Stimulated activated CD4-positive, alpha-beta T cell treated with anti-CD3 and anti-CD28 coated beads, Interleukin-12 subunit alpha, Interleukin-12 subunit beta, amount 100 ng/mL, for 48 hours (primary cell): Measurements from ENCODE around the gene PRODH.
"Not testable (repeated sequence)": the region's sequence is repeated elsewhere in the genome, so short reads cannot be mapped to it uniquely, and the experiment has no call there.

ENCODE experiments used
- DNase-seq, 3 donors: peaks; one replicate each; pipeline ENCODE4 v3.0.0-alpha.2; 2020; ENCODE audit warnings: low read depth in 2 of 3, low spot score in 1 of 3

Gene PRODH

DNA sequence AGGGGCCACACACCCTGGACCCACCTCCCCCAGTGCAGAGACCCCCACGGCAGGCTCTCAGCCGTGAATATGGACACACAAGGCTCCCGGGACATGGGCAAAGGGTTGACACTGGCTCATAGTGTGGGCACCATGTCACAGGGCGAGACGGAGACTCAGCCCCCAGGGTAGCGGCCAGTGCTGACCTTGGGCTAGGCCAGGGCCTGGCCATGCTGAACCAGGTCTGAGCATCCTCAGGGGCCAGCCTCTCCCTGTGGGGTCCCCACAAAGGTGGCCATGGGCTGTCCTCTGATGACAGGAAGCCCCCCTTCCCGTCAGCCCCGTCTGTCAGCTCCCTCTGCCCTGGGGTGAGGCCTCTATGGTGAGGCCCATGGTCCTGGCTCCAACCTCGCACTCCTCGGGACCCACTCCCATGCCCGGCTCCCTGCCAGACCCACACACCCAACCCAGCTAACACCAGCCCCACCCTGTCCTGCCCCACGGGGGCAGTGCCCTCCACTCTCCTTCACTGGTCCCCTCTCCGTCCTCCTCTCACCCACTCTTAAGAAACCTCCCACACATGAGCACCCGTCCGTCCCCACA, 19.0 kb upstream of the PRODH start:
- DNase-seq = no peak

DNA sequence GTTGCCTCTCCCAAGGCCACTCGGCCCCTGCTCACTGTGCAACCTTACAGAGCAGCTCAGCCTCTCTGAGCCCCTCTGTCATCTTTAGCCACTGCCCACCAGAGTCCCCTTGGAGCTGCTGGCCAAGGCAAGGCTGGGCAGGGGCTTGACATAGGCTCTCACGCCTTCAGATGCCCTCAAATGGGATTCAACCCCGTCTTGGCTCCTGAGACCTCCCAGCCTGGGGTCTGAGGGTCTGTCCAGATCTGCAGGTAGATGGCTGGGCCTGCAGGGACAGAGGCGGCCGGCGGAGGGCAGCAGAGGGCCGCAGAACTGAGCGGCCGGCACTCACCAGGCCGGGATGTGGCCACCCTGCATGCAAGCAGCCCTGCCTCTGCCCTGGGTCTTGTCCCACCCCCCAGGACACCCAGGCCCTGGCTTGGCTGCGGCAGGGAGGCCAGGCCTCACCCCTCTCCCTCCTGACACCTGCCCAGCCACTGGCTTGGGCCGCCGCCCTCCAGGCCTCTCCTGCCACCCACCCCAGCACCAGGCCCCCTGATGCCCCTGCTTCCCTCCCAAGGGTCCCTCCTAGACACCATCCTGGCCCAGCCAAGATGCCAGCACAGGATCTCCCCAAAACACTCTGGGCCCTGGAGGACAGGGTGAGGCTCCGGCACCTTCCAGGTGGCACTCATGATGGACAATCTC, 18.4 kb upstream of the PRODH start:
- DNase-seq = peak; percentile 28 to 59 (median 42)

DNA sequence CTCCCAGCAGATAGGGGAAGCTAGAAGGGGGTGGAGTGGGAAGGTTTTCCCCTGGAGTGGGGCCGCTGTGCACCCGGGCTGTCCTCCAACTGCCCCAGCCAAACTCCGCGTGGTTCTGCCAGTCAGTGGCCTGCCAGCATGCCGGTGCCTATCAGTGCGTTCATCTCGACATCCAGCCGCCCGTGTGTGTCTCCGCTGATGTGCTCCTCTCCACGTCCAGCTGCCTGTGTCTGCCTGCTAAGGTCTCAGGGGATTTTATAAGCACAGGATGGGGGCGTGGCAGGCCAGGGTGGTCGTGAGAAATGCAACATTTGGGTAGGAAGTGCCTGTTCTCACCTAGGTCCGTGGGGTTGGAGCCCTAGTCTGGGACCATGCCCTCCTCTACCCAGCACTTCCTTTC, 17.0 kb upstream of the PRODH start:
- not testable (repeated sequence) for DNase-seq

DNA sequence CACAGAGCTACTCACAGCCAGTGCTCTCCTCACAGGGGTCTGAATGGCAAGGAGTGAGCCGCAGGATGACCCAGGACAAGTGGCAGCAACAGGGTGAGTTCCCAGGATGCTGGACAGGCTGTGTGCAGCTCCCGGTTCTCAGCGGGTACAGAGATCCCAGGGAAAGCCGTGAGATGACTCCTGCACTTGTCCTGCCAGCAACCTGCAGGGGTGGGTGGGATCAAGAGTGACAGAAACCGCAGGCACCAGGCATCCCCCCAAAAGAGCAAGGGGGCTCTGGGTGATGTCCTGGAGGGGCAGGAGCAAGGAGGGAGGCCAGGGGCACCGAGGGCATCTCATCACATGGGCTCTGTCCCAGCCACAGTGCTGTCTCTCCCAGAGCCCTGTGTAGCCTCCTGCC, 15.9 kb upstream of the PRODH start:
- no peak for DNase-seq

DNA sequence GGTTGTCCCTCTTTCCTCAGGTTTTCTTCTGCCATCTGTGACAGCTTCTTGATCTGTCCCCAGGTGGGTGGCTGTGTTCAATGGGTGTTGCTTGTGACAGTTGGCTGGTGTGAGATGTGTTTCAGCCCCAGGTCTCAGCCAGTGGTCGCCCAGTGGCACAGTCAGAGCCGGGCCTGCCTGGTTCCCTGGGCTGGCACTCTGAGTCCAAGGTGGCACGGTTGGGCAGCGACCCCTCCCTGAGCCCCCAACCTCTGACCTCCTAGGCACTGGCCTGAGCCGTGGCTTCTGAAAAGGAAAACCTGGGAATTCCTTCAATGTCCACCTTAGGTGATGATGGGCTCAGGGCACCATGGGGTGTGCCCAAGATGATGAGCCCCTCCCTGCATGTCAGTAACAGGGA, 14.0 kb upstream of the PRODH start:
- DNase-seq = no peak

DNA sequence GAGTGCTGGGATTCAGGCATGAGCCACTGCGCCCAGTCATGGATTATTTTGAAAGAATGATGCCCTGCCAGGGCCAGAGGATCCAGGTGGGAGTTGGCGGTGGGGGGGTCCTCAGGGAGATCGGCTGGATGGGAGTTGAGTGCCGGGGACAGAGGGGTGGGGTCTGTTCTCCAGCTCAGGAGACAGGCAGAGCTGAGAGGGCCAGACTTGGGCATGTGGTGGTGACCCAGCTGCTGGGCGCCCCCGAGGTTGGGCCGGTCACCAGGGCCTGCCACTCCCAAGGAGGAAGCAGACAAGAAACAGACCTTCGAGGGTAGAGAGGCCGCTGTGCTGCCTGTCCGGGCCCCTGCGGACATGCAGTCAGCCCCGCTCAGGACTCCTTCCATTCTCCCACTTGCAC, 11.8 kb upstream of the PRODH start:
- no peak for DNase-seq

DNA sequence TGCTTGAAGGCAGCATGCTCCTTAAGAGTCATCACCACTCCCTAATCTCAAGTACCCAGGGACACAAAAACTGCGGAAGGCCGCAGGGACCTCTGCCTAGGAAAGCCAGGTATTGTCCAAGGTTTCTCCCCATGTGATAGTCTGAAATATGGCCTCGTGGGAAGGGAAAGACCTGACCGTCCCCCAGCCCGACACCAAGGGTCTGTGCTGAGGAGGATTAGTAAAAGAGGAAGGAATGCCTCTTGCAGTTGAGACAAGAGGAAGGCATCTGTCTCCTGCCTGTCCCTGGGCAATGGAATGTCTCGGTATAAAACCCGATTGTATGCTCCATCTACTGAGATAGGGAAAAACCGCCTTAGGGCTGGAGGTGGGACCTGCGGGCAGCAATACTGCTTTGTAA, 11.0 kb upstream of the PRODH start:
- not testable (repeated sequence) for DNase-seq

DNA sequence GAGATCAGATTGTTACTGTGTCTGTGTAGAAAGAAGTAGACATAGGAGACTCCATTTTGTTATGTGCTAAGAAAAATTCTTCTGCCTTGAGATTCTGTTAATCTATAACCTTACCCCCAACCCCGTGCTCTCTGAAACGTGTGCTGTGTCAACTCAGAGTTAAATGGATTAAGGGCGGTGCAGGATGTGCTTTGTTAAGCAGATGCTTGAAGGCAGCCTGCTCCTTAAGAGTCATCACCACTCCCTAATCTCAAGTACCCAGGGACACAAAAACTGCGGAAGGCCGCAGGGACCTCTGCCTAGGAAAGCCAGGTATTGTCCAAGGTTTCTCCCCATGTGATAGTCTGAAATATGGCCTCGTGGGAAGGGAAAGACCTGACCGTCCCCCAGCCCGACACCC, 2.6 kb upstream of the PRODH start:
- DNase-seq = not testable (repeated sequence)

DNA sequence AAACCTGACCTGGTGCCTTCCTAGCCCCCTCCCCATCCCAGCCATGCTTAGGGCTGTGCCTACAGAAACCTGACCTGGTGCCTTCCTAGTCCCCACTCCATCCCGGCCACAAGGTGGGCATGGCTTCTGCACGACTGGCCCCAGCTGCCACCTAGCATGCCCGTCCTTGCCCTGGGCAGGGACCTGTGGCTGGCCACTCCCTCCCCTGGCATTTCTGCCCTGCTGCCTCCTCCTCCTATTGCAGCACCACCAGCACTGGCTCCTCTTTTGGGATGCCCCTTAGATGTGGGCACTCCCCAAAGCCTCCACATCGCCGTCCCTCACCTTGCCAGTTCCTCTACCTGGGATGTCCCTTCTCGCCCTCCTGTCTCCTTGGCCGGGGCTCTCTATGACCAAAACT, 1.4 kb downstream of the PRODH start:
- not testable (repeated sequence) for DNase-seq

DNA sequence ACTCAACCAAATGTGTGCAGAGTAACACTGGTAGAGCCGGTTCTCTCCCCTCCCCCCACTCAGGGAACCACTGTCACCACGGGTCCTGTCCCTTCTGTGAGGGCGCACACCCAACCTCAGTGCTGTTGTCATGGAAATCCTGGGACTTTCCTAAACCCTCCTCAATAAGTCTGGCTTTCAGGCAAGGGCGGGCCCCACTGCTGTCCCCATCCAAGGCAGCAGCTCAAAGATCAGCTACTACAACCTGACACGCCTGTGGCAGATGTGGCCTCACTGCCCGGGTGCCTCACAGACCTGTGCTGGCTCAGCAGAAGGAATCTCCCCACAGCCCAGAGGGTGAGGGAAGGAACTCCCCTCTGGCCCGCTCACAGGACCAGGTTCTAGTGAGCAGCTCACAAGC, 2.2 kb downstream of the PRODH start:
- DNase-seq = no peak

DNA sequence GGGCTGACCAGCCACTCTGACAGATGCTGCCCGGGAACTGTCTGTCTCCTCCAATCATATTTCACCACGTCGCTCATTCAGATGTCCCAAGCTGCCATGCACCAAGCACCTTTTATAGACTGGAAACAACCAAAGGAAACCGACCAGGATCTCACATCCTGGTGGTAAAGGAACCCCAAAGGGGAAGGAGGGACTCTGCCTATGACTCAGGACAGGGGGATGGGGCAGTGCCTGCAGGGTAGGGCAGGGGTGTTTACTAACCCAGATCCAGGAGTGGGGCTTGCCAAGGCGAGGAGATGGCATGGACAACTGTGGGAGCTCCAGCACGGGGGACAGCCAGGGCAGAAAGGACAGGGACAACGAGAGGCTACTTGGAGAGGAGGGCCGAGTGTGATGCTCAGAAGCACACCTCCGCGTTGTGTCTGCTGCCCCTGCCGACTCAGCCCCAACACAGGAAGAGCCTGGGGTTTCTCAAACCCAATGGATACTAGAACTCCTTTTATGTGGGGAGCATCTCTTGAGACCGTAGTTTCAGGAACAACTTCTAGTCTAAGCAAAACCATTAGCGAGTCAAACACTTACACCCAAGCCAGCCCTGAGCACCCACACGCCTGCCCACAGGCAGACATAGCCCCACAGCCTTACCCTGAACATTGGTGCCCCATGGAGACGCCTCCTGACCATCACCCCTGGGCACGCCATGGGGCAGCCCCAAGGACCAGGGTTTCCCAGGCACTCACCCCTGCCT, 4.0 kb downstream of the PRODH start:
- DNase-seq = no peak

DNA sequence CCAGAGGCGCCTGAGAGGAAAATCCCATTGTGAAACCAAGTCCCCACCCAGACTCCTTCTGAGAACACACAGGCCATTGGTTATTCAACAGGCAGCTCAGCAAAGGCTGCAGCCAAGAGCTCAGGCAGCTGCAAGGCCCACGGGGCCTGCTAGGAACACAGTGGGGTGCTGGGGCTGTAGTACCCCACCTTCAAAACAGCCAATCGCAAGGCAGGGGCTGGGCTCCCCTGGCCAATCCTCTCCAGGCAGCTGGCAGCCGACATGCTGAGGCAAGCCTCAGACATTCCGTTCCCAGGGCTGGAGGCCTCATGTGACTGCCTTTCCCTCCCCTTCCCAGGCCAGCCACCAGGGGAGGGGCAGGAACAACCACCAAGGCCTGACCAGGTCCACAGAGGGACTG, 6.6 kb downstream of the PRODH start:
- DNase-seq = no peak

DNA sequence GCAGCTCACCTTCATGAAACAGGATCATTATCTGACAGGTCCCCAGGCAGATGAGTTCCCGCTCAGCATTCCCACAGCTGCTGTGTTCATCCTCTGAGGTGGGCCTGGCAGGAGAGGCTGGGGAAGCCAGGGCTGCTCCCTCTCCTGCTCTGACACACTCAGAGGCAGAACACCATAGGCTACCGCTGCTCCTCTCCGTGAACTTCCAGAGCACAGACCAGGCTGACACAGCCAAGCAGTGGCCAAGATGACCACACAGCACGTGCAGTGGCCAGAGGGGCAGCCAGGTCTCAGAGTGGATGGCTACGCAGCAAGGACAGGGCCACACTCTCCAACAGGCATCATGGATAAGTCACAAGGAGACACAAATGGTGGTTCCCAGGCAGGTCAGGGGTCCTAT, 8.5 kb downstream of the PRODH start:
- no peak for DNase-seq

DNA sequence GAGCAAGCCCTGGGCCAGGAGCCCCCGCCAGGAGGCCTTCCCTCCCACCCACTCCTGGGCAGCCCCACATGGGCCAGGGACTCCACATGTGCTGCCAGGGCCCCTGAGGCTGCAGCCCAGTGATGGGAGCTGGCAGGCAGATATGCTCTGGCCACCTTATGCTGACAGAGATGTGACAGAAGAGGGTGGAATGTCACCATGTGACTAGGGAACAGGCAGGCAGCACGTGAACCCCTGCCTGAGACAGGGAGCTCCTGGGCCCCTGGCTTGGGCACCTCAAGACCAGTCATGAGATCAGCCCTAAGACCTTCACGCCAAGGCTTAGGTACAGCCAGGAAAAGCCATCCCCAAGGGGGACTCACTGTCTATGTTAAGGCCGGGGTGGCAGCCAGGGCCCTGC, 9.1 kb downstream of the PRODH start:
- no peak for DNase-seq

DNA sequence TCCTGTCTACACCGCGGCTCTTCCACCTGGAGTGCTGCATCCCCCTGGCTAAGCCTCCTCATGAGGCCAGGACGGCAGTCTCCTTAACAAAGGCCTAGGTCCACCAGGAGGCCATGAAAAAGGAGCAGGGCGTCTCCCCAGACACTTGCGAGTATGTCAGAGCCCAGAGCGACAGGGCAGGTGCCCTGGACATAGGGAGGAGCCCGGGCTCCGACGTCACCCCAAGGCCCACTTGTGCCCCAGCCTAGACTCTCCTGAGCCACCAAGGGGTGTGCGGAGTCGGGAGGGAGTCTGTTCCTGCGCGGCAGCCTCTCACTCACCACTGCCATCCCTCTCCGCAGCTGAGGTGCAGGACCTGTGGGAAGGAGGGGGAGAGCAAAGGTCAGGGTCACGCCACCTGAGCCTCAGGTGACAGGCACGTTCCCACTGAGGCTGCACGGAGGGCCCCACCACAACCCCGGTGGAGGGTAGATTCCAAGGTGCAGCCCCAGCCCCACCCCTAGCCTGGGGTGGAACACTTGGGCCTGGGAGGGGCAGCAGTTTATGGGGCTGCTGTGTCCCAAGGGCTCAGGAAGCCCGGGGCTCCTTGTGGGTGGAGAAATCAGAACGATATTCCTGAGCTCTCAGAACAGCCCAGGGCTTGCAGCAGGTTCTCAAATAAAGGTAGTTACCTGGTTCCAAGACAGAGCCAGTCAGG, 10.6 kb downstream of the PRODH start:
- DNase-seq = no peak

DNA sequence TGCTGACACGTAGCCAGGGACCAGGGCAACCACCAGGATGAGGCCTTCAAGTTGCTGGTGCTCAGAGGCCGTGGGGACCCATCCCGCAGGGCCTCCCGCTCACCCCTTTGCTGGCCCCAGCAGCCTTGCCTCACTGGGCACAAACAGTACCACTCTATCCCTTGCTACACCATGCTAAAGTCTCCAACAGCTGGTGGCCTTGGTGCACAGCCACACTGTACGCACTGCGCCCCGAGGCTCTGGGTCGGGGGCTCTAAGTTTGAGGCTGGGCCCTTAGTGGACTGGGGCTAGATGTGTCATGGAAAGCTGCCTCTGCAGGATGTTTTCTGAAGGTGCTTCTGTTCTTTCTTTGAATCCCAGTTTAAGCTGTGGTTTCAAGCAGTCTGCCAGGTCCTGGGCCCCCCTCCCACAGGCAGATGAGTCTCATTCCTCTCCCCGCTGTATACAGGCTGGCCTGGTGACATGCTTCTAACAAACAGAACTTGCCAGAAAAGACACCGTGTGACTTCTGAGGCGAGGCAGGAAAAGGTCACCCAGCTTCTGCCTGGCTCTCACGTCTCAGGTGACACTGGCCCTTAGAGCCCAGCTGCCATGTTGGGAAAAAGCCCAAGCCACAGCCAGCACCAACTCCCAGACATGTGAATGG, 15.7 kb downstream of the PRODH start:
- not testable (repeated sequence) for DNase-seq

DNA sequence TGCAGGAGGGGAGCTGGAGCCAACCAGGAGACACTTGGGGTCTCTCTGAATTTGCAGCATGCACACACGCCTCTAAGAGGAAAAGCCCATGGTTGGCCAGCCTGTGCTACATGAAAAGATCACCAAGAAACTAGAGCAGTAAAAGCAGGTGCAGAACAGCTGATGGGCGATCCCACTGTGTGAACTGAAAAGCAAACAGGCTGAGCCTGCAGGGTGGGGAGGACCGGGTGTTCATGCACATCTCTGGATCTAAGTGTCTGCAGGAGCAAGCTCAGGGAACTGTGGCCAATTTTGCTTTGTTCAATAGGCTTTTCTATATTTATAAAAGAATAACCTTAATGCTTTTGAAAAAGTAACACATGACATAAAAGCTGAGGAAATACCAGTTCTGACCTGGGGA, 18.3 kb downstream of the PRODH start:
- DNase-seq = not testable (repeated sequence)

DNA sequence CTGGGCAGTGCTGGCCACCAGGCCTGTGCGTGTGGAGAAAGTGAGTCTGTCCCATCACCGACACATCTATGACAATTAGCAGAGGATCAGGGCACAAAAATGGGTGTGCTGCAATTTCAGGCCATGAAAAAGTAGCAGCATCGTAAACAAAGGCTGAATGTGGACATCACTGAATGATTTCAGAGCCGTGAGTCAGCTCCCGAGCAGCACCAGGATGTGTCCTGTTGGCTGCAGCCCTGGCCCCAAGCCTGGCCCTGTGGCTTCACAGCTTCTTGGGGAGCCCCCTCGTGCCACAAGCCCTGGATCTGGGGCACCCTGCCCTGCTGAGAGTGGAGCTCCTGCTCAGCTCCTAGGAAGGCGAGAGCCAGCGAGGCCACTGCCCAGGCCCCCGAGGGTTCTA, 20.5 kb downstream of the PRODH start:
- not testable (repeated sequence) for DNase-seq

DNA sequence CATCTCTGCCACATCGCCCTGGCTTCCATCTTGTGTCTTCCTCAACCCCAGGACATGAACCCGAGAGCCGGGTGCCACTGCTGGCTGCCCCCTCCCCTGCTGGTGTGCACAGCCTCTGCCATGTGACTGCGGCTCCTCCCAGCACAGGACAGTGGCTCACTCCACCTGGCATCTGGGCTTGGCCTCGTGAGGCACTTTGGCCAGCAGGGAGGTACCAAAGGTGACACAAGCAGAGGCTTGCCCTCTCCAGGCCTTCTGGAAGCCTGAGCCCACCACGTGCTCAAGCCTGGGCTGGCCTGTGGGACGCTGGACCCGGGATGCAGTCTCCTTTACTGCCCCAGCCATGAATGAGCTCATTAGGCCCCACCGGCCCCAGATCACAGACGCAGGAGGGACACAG, 21.5 kb downstream of the PRODH start:
- DNase-seq = not testable (repeated sequence)

DNA sequence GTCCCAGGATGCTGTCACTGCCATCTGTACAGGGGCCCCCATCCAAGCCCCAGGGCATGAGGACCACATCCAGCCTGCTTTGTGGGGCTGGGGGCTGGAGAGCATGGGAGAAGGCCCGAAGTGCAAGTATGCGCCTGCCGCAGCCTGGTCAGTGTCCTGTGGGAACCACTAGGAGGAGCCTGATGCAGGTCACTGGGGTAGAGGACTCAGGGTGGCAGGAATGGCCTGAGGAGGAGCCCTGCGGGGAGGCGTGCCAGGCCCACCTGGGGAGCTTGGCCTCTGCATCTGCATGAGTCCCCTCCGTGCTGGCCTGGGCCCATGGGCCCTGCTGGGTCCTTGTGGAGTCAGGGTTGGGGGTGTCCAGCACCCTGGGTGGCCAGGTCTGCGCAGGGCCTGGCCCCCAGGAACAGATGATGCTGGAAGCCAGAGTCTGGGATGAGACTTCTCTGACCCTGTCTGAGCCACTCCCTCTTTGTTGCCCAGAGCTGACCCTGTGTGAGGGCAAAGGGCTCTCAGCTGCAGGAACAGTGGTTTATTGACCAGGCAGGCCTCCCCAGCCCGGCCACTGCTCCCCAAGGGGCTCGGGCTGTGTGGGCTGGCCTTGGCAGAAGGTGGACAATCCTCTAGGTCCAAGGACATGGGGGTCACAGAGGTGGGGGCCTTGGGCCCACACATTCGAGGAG, 23.7 kb downstream of the PRODH start:
- not testable (repeated sequence) for DNase-seq

DNA sequence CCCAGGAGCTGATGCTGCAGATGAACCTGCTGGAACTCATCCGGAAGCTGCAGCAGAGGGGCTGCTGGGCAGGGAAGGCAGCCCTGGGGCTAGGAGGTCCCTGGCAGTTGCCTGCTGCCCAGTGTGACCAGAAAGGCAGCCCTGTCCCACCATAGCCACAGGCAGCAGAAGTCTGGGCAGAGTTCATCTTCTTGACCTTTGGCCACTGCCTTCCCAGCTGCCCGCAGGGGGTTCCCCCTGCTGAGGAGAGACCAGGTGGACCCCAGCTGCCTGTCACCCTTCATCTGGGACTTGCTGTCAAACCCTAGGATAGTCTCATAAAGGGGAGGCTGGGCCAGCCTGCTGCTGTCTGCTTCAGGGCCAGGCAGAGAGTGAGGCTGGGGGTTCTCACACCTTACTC, 24.6 kb downstream of the PRODH start:
- DNase-seq = not testable (repeated sequence)
